ENCODE results near the gene C1orf210. TPM values are rescaled to one million over a fixed set of nuclear protein-coding genes. Genes with fewer than 3 reads are reported as not detected.

C1orf210 gene
- polyA plus RNA-seq (2013, experiment 1 of 4) = not detected
- polyA plus RNA-seq (2013, experiment 2 of 4) = 0.12 TPM
- not detected for polyA plus RNA-seq (2013, experiment 3 of 4)
- not detected for polyA plus RNA-seq (2013, experiment 4 of 4)

- no peaks in the 10 kb centered on the region for H3K36me3 ChIP-seq (ENCODE audit: control insufficient read depth, insufficient read depth, low read length)
- 42 to 43% methylated on average over 19 of the region's 19 CpGs for WGBS, 2 experiments
- H3K4me3 ChIP-seq (ENCODE audit: insufficient read depth, low read depth, low read length) = no peak within 1 kb of the TSS
- H3K27me3 ChIP-seq (ENCODE audit: control insufficient read depth, insufficient read depth, low read length, poor library complexity, severe bottlenecking) = no peaks in the 10 kb centered on the region
- H3K27ac ChIP-seq (ENCODE audit: insufficient read depth, low read depth, low read length, poor library complexity, severe bottlenecking) = no peak within 1 kb of the TSS
- peaks cover 12% of the 10 kb centered on the region for H3K4me1 ChIP-seq (ENCODE audit: control insufficient read depth, insufficient read depth, low read length)
- H3K9me3 ChIP-seq (ENCODE audit: control insufficient read depth, low read length) = no peaks in the 10 kb centered on the region
These were observed at the start of gene C1orf210 for GRCh38 chr1:43285269-43285990. TSS of gene C1orf210 (minus strand) at chr1:43285581. CDS start at chr1:43283270, 2,311 bp downstream.

- no peak overlapping the region for H3K4me3 ChIP-seq (ENCODE audit: insufficient read depth, low read depth, low read length)
- peaks cover 5% of the 10 kb centered on the region for H3K4me1 ChIP-seq (ENCODE audit: control insufficient read depth, insufficient read depth, low read length)
- no peak overlapping the region for H3K27ac ChIP-seq (ENCODE audit: insufficient read depth, low read depth, low read length, poor library complexity, severe bottlenecking)
- 90 to 92% methylated on average over 7 of the region's 7 CpGs for WGBS, 2 experiments
- H3K9me3 ChIP-seq (ENCODE audit: control insufficient read depth, low read length) = no peaks in the 10 kb centered on the region
- no peaks in the 10 kb centered on the region for H3K27me3 ChIP-seq (ENCODE audit: control insufficient read depth, insufficient read depth, low read length, poor library complexity, severe bottlenecking)
- no peaks in the 10 kb centered on the region for H3K36me3 ChIP-seq (ENCODE audit: control insufficient read depth, insufficient read depth, low read length)
These were observed 49.2 kb upstream of the C1orf210 start for GRCh38 chr1:43334453-43335205.

- Histone ChIP-seq H3K4me3 (ENCODE audit: insufficient read depth, low read depth, low read length) (no peak overlapping the region), H3K27ac (ENCODE audit: insufficient read depth, low read depth, low read length, poor library complexity, severe bottlenecking) (no peak overlapping the region), H3K9me3 (ENCODE audit: control insufficient read depth, low read length) (peaks cover 4% of the 10 kb centered on the region), H3K4me1 (ENCODE audit: control insufficient read depth, insufficient read depth, low read length) (peaks cover 5% of the 10 kb centered on the region), H3K27me3 (ENCODE audit: control insufficient read depth, insufficient read depth, low read length, poor library complexity, severe bottlenecking) (no peaks in the 10 kb centered on the region), H3K36me3 (ENCODE audit: control insufficient read depth, insufficient read depth, low read length) (no peaks in the 10 kb centered on the region)
- 90 to 92% methylated on average over 5 of the region's 5 CpGs for WGBS, 2 experiments
These were observed 46.3 kb upstream of the C1orf210 start for GRCh38 chr1:43331688-43332087.

- Histone ChIP-seq H3K9me3 (ENCODE audit: control insufficient read depth, low read length) (peaks cover 4% of the 10 kb centered on the region), H3K27ac (ENCODE audit: insufficient read depth, low read depth, low read length, poor library complexity, severe bottlenecking) (no peak overlapping the region), H3K4me1 (ENCODE audit: control insufficient read depth, insufficient read depth, low read length) (peaks cover 5% of the 10 kb centered on the region), H3K4me3 (ENCODE audit: insufficient read depth, low read depth, low read length) (no peak overlapping the region), H3K27me3 (ENCODE audit: control insufficient read depth, insufficient read depth, low read length, poor library complexity, severe bottlenecking) (no peaks in the 10 kb centered on the region), H3K36me3 (ENCODE audit: control insufficient read depth, insufficient read depth, low read length) (no peaks in the 10 kb centered on the region)
- 58 to 60% methylated on average over 6 of the region's 6 CpGs for WGBS, 2 experiments
These were observed 44.8 kb upstream of the C1orf210 start for GRCh38 chr1:43329995-43330751.

- H3K36me3 ChIP-seq (ENCODE audit: control insufficient read depth, insufficient read depth, low read length) = no peaks in the 10 kb centered on the region
- peaks cover 4% of the 10 kb centered on the region for H3K9me3 ChIP-seq (ENCODE audit: control insufficient read depth, low read length)
- no peak overlapping the region for H3K27ac ChIP-seq (ENCODE audit: insufficient read depth, low read depth, low read length, poor library complexity, severe bottlenecking)
- H3K27me3 ChIP-seq (ENCODE audit: control insufficient read depth, insufficient read depth, low read length, poor library complexity, severe bottlenecking) = no peaks in the 10 kb centered on the region
- H3K4me3 ChIP-seq (ENCODE audit: insufficient read depth, low read depth, low read length) = no peak overlapping the region
- WGBS, 2 experiments = no CpG with 5 or more reads among the region's 1 CpG
- H3K4me1 ChIP-seq (ENCODE audit: control insufficient read depth, insufficient read depth, low read length) = peaks cover 5% of the 10 kb centered on the region
These were observed 42.3 kb upstream of the C1orf210 start for GRCh38 chr1:43327549-43328292.

GRCh38 chr1:43325381-43325780 lies 40.0 kb upstream of the C1orf210 start:
- H3K27me3 ChIP-seq (ENCODE audit: control insufficient read depth, insufficient read depth, low read length, poor library complexity, severe bottlenecking) = no peaks in the 10 kb centered on the region
- no peak overlapping the region for H3K4me3 ChIP-seq (ENCODE audit: insufficient read depth, low read depth, low read length)
- peaks cover 4% of the 10 kb centered on the region for H3K9me3 ChIP-seq (ENCODE audit: control insufficient read depth, low read length)
- no peak overlapping the region for H3K27ac ChIP-seq (ENCODE audit: insufficient read depth, low read depth, low read length, poor library complexity, severe bottlenecking)
- H3K4me1 ChIP-seq (ENCODE audit: control insufficient read depth, insufficient read depth, low read length) = peaks cover 5% of the 10 kb centered on the region
- no peaks in the 10 kb centered on the region for H3K36me3 ChIP-seq (ENCODE audit: control insufficient read depth, insufficient read depth, low read length)

GRCh38 chr1:43324810-43325209 lies 39.4 kb upstream of the C1orf210 start:
- Histone ChIP-seq H3K27ac (ENCODE audit: insufficient read depth, low read depth, low read length, poor library complexity, severe bottlenecking) (no peak overlapping the region), H3K27me3 (ENCODE audit: control insufficient read depth, insufficient read depth, low read length, poor library complexity, severe bottlenecking) (no peaks in the 10 kb centered on the region), H3K4me1 (ENCODE audit: control insufficient read depth, insufficient read depth, low read length) (no peaks in the 10 kb centered on the region), H3K4me3 (ENCODE audit: insufficient read depth, low read depth, low read length) (no peak overlapping the region), H3K36me3 (ENCODE audit: control insufficient read depth, insufficient read depth, low read length) (no peaks in the 10 kb centered on the region), H3K9me3 (ENCODE audit: control insufficient read depth, low read length) (peaks cover 4% of the 10 kb centered on the region)
- WGBS, 2 experiments = 91 to 92% methylated on average over 1 of the region's 1 CpG

GRCh38 chr1:43322506-43322905 lies 37.1 kb upstream of the C1orf210 start:
- Histone ChIP-seq H3K27ac (ENCODE audit: insufficient read depth, low read depth, low read length, poor library complexity, severe bottlenecking) (no peak overlapping the region), H3K27me3 (ENCODE audit: control insufficient read depth, insufficient read depth, low read length, poor library complexity, severe bottlenecking) (no peaks in the 10 kb centered on the region), H3K9me3 (ENCODE audit: control insufficient read depth, low read length) (no peaks in the 10 kb centered on the region), H3K36me3 (ENCODE audit: control insufficient read depth, insufficient read depth, low read length) (no peaks in the 10 kb centered on the region), H3K4me1 (ENCODE audit: control insufficient read depth, insufficient read depth, low read length) (no peaks in the 10 kb centered on the region), H3K4me3 (ENCODE audit: insufficient read depth, low read depth, low read length) (no peak overlapping the region)
- 94 to 95% methylated on average over 5 of the region's 5 CpGs for WGBS, 2 experiments

GRCh38 chr1:43321331-43321891 lies 36.0 kb upstream of the C1orf210 start:
- no peaks in the 10 kb centered on the region for H3K4me1 ChIP-seq (ENCODE audit: control insufficient read depth, insufficient read depth, low read length)
- H3K27me3 ChIP-seq (ENCODE audit: control insufficient read depth, insufficient read depth, low read length, poor library complexity, severe bottlenecking) = no peaks in the 10 kb centered on the region
- no peak overlapping the region for H3K4me3 ChIP-seq (ENCODE audit: insufficient read depth, low read depth, low read length)
- no peaks in the 10 kb centered on the region for H3K9me3 ChIP-seq (ENCODE audit: control insufficient read depth, low read length)
- no peak overlapping the region for H3K27ac ChIP-seq (ENCODE audit: insufficient read depth, low read depth, low read length, poor library complexity, severe bottlenecking)
- no peaks in the 10 kb centered on the region for H3K36me3 ChIP-seq (ENCODE audit: control insufficient read depth, insufficient read depth, low read length)
- WGBS, 2 experiments = 93% methylated on average over 16 of the region's 16 CpGs

Data from ectodermal cell (in vitro differentiated cells).